ENCODE data around the gene ESR1. TPM values are rescaled to one million over a fixed set of nuclear protein-coding genes. Genes with fewer than 3 reads are reported as not detected.

Gene ESR1
- total RNA-seq, 2 experiments from 2014 or later: 0.04 to 0.48 TPM

GRCh38 chr6:151900256-151900655 is 92.8 kb downstream of the ESR1 start:
- ATAC-seq (no peak), DNase-seq (no peak)
- Mint-ChIP-seq H3K9me3 (ENCODE audit: low read depth) (peaks cover 8% of the 10 kb centered on the region), H3K27me3 (no peaks in the 10 kb centered on the region), H3K4me1 (no peaks in the 10 kb centered on the region), H3K27ac (no peak overlapping the region), H3K36me3 (ENCODE audit: low read depth) (no peaks in the 10 kb centered on the region), H3K4me3 (no peak overlapping the region)
- ChIA-PET CTCF (no interaction called here), POLR2A (interaction anchor here (0.7 kb wide), 1 partner anchor 146 kb away, joined by 6 read pairs; no protein-coding TSS in a partner anchor)
- intact Hi-C loops (cut with DNase I, micrococcal nuclease): no loop called here

- H3K4me3 Mint-ChIP-seq: no peak overlapping the region
- ATAC-seq: no peak
- no peak for DNase-seq
- CTCF ChIA-PET: no interaction called here
- no peaks in the 10 kb centered on the region for H3K36me3 Mint-ChIP-seq (ENCODE audit: low read depth)
- no peaks in the 10 kb centered on the region for H3K27me3 Mint-ChIP-seq
- no peaks in the 10 kb centered on the region for H3K4me1 Mint-ChIP-seq
- peaks cover 8% of the 10 kb centered on the region for H3K9me3 Mint-ChIP-seq (ENCODE audit: low read depth)
- no peak overlapping the region for H3K27ac Mint-ChIP-seq
- intact Hi-C loops (cut with DNase I, micrococcal nuclease): no loop called here
- POLR2A ChIA-PET: no interaction called here
Observed at GRCh38 chr6:151901009-151901411, 93.5 kb downstream of the ESR1 start.

GRCh38 chr6:151904631-151905030 is 97.1 kb downstream of the ESR1 start:
- ATAC-seq (no peak), DNase-seq (no peak)
- H3K27me3 Mint-ChIP-seq: no peaks in the 10 kb centered on the region
- H3K27ac Mint-ChIP-seq: no peak overlapping the region
- no peaks in the 10 kb centered on the region for H3K4me1 Mint-ChIP-seq
- peaks cover 4% of the 10 kb centered on the region for H3K9me3 Mint-ChIP-seq (ENCODE audit: low read depth)
- no peak overlapping the region for H3K4me3 Mint-ChIP-seq
- no peaks in the 10 kb centered on the region for H3K36me3 Mint-ChIP-seq (ENCODE audit: low read depth)
- ChIA-PET POLR2A (no interaction called here), CTCF (no interaction called here)
- intact Hi-C loops (cut with DNase I, micrococcal nuclease): no loop called here

DNA sequence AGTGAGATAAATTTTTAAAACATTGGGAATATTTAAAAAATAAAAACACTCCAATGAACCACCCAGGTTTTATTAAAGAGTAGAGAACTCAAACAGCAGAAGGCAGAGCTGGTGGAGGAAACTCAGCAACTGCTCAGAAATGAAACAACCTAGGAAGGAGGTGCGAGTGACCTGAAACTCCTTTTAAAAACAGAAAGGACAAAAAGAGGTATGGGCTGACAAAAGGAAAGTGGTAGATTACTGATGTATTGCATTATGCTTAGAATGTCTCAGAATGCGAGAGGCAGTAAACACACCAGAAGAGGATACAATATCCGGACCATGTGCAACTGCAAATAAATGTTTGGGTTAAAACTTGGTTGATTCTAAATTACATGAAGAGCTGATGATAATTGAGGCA is 97.6 kb downstream of the ESR1 start:
- ChIA-PET CTCF (no interaction called here), POLR2A (no interaction called here)
- ATAC-seq: no peak
- DNase-seq: no peak
- no peaks in the 10 kb centered on the region for H3K4me1 Mint-ChIP-seq
- intact Hi-C loops (cut with DNase I, micrococcal nuclease): no loop called here
- H3K4me3 Mint-ChIP-seq: no peak overlapping the region
- no peaks in the 10 kb centered on the region for H3K36me3 Mint-ChIP-seq (ENCODE audit: low read depth)
- H3K9me3 Mint-ChIP-seq (ENCODE audit: low read depth): peaks cover 3% of the 10 kb centered on the region
- no peaks in the 10 kb centered on the region for H3K27me3 Mint-ChIP-seq
- H3K27ac Mint-ChIP-seq: no peak overlapping the region

DNA sequence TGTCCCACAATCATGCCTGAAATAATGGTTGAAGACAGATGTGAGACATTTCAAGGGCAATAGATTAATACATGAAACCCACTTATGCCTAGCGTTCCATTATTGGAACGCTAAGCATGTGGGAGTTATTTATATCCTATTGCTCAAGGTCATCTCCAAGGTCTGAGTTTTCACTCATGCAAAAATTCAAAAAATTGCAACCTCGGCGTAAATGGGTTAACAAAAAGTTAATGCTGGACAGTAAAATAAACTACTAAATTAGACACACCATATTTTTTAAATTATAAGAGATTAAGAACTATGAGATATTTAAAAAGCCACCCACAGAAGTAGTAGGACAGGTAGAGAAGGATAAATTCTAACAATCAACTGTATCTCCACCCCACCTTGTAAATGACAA is 98.4 kb downstream of the ESR1 start:
- ChIA-PET POLR2A (no interaction called here), CTCF (no interaction called here)
- DNase-seq (no peak), ATAC-seq (no peak)
- no peaks in the 10 kb centered on the region for H3K27me3 Mint-ChIP-seq
- H3K4me1 Mint-ChIP-seq: no peaks in the 10 kb centered on the region
- no peak overlapping the region for H3K27ac Mint-ChIP-seq
- H3K9me3 Mint-ChIP-seq (ENCODE audit: low read depth): no peaks in the 10 kb centered on the region
- intact Hi-C loops (cut with DNase I, micrococcal nuclease): no loop called here
- H3K4me3 Mint-ChIP-seq: no peak overlapping the region
- no peaks in the 10 kb centered on the region for H3K36me3 Mint-ChIP-seq (ENCODE audit: low read depth)

DNA sequence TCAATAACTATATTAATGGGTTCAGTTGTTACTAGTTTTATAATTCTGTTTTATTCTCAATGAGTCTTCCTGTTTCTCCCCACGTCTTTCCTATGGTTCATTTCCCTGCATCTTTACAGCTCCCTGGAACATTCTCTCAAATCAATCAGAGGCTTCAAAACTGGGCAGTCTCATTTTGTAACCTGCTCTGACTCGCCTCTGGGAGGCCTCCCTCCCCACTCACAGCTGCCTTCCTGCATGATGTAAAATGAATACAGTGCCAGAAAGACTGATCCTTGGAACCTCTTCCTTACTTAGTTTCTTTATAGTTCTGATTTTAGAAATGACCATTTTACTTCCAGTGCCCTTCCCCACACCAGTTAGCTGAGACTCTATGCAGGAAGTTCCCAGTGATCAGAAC is 103.9 kb downstream of the ESR1 start:
- ATAC-seq (no peak), DNase-seq (no peak)
- no peak overlapping the region for H3K4me3 Mint-ChIP-seq
- H3K9me3 Mint-ChIP-seq (ENCODE audit: low read depth): no peaks in the 10 kb centered on the region
- CTCF ChIA-PET: interaction anchor here (1.2 kb wide), 1 partner anchor 9 kb away, joined by 3 read pairs; no protein-coding TSS in a partner anchor
- no peaks in the 10 kb centered on the region for H3K36me3 Mint-ChIP-seq (ENCODE audit: low read depth)
- H3K27ac Mint-ChIP-seq: no peak overlapping the region
- H3K27me3 Mint-ChIP-seq: no peaks in the 10 kb centered on the region
- POLR2A ChIA-PET: no interaction called here
- intact Hi-C loops (cut with DNase I, micrococcal nuclease): no loop called here
- H3K4me1 Mint-ChIP-seq: no peaks in the 10 kb centered on the region

DNA sequence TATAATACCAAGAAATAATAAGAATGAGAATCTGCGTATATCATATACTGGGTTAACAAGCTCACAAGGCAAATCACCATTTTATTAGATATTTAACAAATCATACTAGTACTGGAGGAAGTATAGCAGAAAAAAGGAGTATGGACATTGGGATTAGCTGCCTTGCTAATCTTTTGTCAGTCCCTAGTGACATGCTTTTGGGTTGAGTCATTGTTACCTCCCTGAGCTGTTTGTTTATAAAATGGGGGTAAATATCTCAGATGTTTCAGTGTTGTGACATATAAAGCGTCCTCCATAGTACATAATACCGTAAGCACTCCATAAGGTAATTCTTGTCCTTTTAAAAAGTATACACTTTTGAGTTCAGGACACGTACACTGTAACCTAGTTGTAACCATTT is 107.0 kb downstream of the ESR1 start:
- no peak for DNase-seq
- H3K36me3 Mint-ChIP-seq (ENCODE audit: low read depth): no peaks in the 10 kb centered on the region
- H3K27me3 Mint-ChIP-seq: no peaks in the 10 kb centered on the region
- POLR2A ChIA-PET: no interaction called here
- no peak overlapping the region for H3K4me3 Mint-ChIP-seq
- H3K27ac Mint-ChIP-seq: no peak overlapping the region
- CTCF ChIA-PET: interaction anchor here (0.7 kb wide), 1 partner anchor 199 kb away, joined by 4 read pairs; no protein-coding TSS in a partner anchor
- H3K9me3 Mint-ChIP-seq (ENCODE audit: low read depth): no peaks in the 10 kb centered on the region
- H3K4me1 Mint-ChIP-seq: no peaks in the 10 kb centered on the region
- ATAC-seq: no peak
- intact Hi-C loops (cut with DNase I, micrococcal nuclease): no loop called here

DNA sequence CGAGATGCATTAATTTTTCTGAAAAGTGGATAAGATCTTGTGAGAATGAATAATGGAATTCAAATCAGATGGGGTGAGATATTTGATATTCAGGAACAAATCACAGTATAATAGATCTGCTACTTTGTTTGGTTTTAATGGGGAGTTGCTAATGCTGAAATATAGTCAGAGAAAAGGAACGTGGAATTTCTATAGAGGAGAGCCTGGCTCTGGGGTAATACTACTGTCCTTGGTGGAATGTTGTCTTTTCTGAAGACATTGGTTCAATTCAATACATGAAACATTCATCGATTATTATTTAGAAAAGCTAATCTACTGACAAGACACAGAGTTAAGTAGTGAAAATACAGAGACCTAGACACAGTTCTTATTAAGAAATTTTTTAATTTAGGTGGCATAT is 108.6 kb downstream of the ESR1 start:
- Mint-ChIP-seq H3K9me3 (ENCODE audit: low read depth) (no peaks in the 10 kb centered on the region), H3K4me3 (no peak overlapping the region), H3K27me3 (no peaks in the 10 kb centered on the region), H3K36me3 (ENCODE audit: low read depth) (no peaks in the 10 kb centered on the region), H3K27ac (no peak overlapping the region), H3K4me1 (no peaks in the 10 kb centered on the region)
- ChIA-PET CTCF (no interaction called here), POLR2A (no interaction called here)
- intact Hi-C loops (cut with DNase I, micrococcal nuclease): no loop called here
- ATAC-seq: no peak
- DNase-seq: no peak

- Mint-ChIP-seq H3K4me3 (no peak overlapping the region), H3K27ac (no peak overlapping the region), H3K4me1 (no peaks in the 10 kb centered on the region), H3K36me3 (ENCODE audit: low read depth) (no peaks in the 10 kb centered on the region), H3K9me3 (ENCODE audit: low read depth) (no peaks in the 10 kb centered on the region), H3K27me3 (no peaks in the 10 kb centered on the region)
- ChIA-PET POLR2A (no interaction called here), CTCF (no interaction called here)
- intact Hi-C loops (cut with DNase I, micrococcal nuclease): no loop called here
- no peak for DNase-seq
- no peak for ATAC-seq
Observed at GRCh38 chr6:151916680-151917164, 109.2 kb downstream of the ESR1 start.

DNA sequence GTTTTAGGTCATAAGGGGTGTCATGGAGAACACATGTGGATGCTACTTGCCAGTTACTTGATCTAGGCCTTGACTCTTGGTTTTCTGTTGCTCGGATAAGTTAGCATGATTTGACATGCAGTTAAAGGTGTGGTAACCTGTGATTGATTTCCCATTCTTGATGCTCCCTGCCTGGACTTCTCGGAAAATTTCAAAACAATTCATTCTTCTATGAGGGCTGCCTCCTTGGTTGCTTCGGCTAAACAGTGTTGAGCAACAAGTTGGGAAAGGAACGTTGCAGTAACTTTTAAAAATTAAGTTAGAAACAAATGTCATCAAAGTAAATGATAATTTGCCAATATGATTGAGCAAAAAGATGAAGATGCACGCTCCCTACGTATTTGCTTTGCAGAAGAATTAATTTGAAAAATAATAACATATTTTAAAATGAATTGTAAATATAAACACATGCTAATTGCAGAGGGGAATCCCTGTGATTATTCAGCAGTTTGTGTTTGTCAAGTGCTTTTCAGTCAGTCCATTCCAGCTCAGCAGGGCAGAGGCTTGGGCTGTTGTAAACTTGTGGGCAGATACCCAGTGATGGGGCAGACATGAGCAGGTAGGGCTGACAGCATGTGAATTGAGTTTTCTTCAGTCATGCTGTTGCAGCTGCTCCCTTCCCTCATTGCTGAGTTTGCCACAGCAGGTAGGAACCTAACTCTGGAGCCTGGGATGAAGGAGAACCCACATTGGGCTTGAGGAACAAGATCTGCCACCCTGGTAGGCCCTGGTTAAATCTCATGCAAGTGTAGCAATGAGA is 110.2 kb downstream of the ESR1 start:
- POLR2A ChIA-PET: no interaction called here
- Mint-ChIP-seq H3K27me3 (no peaks in the 10 kb centered on the region), H3K27ac (no peak overlapping the region), H3K4me3 (no peak overlapping the region), H3K9me3 (ENCODE audit: low read depth) (no peaks in the 10 kb centered on the region), H3K4me1 (no peaks in the 10 kb centered on the region), H3K36me3 (ENCODE audit: low read depth) (no peaks in the 10 kb centered on the region)
- no peak for DNase-seq
- no peak for ATAC-seq
- intact Hi-C loops (cut with DNase I, micrococcal nuclease): no loop called here
- CTCF ChIA-PET: no interaction called here

DNA sequence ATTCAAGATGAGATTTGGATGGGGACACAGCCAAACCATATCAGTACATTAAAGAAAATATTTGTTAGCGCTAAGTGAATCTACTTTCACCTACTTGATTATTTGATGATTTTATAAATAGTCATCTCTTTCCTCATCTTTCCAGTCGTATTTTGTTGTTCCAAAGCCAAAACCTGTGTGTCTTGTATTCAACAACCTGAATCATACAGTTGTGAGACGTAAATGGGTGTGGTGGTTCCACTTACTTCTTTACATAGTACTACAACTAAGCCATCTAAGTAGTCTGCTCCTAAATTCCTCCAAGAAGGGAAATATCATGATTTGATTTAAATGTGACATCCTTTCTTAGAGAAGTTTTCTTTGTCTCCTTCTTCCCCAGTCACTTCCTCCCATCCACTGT is 132.8 kb downstream of the ESR1 start:
- no peaks in the 10 kb centered on the region for H3K27me3 Mint-ChIP-seq
- H3K4me3 Mint-ChIP-seq: no peak overlapping the region
- no peaks in the 10 kb centered on the region for H3K4me1 Mint-ChIP-seq
- H3K36me3 Mint-ChIP-seq (ENCODE audit: low read depth): no peaks in the 10 kb centered on the region
- ChIA-PET CTCF (no interaction called here), POLR2A (no interaction called here)
- H3K9me3 Mint-ChIP-seq (ENCODE audit: low read depth): no peaks in the 10 kb centered on the region
- DNase-seq (no peak), ATAC-seq (no peak)
- intact Hi-C loops (cut with DNase I, micrococcal nuclease): no loop called here
- H3K27ac Mint-ChIP-seq: no peak overlapping the region

GRCh38 chr6:151948002-151948743 is 140.7 kb downstream of the ESR1 start:
- POLR2A ChIA-PET: interaction anchor here (0.5 to 0.8 kb wide), 2 partner anchors 54 to 222 kb away, joined by 3 to 4 read pairs; no protein-coding TSS in a partner anchor
- DNase-seq: no peak
- Mint-ChIP-seq H3K27ac (no peak overlapping the region), H3K27me3 (peaks cover 3% of the 10 kb centered on the region), H3K36me3 (ENCODE audit: low read depth) (no peaks in the 10 kb centered on the region), H3K4me3 (no peak overlapping the region), H3K4me1 (peaks cover 10% of the 10 kb centered on the region), H3K9me3 (ENCODE audit: low read depth) (no peaks in the 10 kb centered on the region)
- CTCF ChIA-PET: no interaction called here
- peak; percentile 16 for ATAC-seq
- intact Hi-C loops (cut with DNase I, micrococcal nuclease): no loop called here
